ENCODE results near the gene SMARCD2.
"Not testable (repeated sequence)": the region's sequence is repeated elsewhere in the genome, so short reads cannot be mapped to it uniquely, and the experiment has no call there.

Gene SMARCD2

DNA sequence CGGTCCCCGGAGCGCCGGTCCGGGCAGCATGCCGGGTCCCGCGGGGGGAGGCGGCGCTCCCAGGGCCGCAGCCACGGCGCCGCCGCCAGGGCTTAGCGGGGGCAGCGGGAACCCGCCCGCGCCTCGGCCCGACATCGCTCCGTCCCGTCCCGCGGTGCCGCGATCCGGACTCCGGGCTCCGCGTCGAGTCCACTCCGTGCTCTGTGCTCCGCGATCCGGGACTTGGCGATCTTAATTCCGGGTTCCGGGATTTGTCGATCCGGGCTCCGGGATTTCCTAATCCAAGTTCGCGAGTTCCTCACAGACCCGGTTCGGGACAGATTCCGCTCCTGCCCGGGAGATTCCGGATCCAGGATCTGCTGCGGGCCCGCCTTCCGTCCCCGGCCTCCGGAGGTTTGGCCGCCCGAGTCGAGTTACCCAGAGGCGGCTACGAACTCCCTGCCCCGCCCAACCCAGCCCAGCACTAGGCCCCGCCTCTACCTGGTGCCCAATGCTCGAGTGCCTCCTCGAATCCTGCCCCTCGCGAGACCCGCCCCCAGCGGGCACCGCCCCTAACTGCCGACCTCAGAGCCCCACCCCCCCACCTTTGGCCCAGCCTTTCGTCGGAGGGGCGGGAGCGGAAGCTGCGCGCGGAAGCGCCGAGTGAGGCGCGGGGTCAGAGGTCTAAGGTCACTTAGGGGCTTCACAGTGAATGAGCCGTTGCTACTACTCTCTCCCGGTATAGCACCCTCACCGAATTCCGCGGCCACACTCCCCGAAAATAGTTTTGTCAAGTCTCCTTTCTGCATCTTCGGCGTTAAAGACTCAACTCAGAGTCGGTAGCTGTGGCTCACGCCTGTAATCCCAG, at the start of gene SMARCD2:
Gene SMARCD2 (minus strand): TSS at position 146 of the 847 bp plus-strand sequence. CDS start 11 bp downstream, at position 135.
- DNase-seq = peak; percentile 99

DNA sequence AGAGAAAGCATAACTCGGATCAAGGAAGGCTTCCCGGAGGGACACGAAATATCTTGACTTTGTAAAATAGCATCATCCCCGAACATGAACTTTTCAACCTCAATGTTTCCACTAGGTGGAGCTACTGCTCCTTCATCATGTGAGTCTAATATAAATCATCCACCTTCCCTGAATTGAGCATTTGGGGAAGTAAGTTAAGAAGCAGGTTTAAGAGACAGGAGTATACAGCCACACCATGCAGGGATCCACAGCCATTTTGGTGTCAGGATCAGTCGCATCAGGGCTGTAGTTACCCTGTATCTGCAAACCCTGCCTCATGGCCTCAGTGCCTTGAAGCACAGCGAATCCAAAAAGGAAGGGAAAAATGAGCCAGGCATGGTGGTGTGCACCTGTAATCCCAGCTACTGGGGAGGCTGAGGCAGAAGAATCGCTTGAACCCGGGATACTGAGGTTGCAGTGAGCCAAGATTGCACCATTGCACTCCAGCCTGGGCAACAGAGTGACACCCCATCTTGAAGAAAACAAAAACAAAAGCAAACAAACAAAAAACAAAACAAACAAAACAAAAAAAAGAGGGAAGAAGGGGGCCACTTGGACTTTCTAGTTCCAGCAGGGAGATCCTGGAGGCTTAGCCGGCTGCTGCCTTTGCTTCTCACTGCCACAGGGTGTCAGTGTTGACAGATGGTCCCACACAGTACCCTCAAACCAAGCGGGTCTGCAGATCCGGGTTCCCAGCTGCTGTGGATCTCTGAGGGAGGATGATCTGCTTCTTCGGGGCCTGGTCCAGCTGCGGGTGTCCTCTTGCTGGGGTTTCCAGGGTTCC, 46.8 kb upstream of the SMARCD2 start:
- DNase-seq = peak; percentile 36

DNA sequence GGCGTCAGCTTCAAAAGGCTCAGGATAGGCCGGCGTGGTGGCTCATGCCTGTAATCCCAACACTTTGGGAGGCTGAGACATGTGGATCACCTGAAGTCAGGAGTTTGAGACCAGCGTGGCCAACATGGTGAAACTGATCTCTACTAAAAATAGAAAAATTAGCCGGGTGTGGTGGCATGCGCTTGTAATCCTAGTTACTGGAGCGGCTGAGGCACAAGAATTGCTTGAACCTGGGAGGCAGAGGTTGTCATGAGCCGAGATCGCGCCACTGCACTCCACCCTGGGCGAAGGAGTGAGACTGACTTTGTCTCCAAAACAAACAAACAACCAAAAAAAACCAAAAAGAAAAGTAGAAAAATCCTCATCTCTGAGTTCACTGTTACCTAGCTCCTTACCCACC, 42.6 kb upstream of the SMARCD2 start:
- DNase-seq = not testable (repeated sequence)

DNA sequence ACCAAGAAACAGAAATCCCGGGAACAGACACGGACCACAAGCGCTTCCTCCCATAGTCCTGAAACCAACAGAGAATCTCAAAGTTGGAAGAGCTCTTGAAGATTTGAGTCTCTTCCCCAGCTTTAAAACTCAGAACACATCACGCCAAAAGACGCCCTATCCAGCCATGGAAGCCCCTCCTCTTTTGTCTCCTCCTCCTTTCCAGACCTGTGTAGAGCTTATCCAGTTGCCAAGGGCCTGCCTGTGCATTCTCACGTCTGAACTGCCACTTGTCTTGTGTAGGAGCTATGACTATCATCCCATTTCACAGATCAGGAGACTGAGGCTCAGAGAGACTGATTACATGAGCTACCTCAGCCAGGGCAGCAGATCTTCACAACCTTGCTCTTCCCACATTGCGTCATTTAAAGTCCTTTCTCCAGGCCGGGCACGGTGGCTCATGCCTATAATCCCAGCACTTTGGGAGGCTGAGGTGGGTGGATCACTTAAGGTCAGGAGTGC, 40.2 kb upstream of the SMARCD2 start:
- DNase-seq = not testable (repeated sequence)

DNA sequence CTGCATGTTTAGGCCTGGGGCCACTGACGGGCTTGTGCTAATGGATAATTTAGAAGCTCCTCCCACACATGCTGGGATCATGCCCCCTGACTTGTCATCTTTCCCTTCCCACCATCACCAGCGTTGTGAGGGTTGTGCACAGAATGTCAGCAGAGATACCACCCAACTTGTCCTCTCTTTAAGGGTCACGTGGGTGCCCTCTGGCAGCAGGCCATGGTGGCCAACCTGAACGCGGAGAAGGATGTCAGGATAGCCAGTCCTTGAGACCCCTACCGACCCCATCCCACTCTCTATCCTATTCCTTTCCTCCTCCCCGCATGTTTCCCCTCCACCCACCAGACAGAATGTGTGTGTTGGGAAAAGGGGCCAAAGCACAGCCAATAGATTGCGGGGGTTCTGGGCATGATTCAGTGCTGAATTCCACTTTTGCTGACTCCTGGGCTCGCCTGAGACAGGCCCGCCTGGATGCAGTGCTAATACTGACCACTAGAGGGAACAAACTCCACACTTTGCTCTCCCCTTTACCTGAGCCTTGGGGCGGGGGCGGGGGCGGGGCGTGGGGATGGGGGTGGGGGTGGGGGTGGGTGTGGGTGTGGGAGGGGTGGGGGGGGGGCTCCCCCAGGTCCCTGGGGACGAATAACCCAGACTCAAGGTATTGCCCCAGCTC, 39.6 kb upstream of the SMARCD2 start, which contains the start of gene GH2:
Gene GH2 (minus strand): TSS at position 10 of the 667 bp plus-strand sequence. CDS start 143 bp downstream, outside the sequence.
- peak; percentile 28 for DNase-seq

DNA sequence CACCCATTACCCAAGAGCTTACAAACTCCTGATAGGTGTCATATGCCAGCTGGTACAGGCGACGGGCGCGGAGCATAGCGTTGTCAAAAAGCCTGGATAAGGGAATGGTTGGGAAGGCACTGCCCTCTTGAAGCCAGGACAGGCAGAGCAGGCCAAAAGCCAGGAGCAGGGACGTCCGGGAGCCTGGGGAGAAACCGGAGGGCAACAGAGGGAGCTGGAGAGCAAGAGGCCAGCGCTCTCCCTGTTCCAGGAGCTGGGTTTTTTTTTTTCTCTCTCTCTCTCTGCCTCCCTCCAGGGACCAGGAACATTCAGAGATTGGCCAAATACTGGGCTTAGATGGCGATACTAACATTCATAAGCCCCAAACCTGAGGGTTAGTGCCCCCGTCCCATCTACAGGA, 38.9 kb upstream of the SMARCD2 start:
- not testable (repeated sequence) for DNase-seq

DNA sequence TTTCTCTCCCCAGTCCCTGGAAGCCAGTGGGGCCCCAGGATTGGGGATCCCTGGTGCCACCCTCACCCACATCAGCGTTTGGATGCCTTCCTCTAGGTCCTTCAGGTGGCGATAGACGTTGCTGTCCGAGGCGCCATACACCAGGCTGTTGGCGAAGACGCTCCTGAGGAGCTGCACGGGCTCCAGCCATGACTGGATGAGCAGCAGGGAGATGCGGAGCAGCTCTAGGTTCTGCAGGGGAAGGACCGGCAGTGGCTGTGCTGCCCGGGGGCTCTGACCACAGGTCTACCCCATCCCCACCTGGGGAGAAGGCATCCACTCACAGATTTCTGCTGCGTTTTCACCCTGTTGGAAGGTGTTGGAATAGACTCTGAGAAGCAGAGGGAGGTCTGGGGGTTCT, 38.2 kb upstream of the SMARCD2 start:
- no peak for DNase-seq

DNA sequence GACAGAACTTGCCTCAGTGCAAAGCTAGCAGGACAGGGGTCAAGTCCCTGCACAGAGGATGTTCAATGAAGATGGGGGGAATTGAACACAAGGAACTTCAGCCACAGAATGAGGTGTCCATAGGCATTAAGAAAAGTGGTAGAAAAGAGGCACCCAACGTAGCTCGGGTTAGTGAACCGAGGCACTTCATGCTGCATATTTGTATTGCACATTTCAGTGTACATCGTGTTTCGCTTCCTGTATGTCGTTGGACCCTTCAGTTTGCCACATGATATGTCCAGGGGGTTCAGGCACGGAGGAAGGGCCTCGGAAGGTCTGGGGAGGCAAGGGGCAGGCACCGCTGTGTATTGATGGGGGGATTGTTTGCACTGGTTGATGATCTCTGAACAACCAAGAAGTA, 35.9 kb upstream of the SMARCD2 start:
- DNase-seq = not testable (repeated sequence)

DNA sequence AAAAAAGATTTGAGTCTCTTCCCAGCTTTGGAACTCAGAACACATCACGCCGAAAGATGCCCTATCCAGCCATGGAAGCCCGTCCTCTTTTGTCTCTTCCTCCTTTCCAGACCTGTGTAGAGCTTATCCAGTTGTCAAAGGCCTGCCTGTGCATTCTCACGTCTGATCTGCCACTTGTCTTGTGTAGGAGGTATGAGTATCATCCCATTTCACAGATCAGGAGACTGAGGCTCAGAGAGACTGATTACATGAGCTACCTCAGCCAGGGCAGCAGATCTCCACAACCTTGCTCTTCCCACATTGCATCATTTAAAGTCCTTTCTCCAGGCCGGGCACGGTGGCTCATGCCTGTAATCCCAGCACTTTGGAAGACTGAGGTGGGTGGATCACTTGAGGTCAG, 32.2 kb upstream of the SMARCD2 start:
- not testable (repeated sequence) for DNase-seq

DNA sequence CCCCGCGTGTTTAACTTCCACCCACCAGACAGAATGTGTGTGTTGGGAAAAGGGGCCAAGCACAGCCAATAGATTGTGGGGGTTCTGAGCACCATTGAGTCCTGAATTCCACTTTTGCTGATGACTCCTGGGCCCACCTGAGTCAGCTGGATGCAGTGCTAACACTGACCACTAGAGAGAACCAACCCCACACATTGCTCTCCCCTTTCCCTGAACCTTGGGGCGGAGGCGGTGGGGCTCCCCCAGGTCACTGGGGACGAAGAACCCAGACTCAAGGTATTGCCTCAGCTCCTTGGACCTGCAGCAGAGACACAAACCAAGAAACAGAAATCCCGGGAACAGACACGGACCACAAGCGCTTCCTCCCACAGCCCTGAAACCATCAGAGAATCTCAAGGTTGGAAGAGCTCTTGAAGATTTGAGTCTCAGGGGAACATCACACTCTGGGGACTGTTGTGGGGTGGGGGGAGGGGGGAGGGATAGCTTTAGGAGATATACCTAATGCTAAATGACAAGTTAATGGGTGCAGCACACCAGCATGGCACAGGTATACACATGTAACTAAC, 31.7 kb upstream of the SMARCD2 start:
- not testable (repeated sequence) for DNase-seq

DNA sequence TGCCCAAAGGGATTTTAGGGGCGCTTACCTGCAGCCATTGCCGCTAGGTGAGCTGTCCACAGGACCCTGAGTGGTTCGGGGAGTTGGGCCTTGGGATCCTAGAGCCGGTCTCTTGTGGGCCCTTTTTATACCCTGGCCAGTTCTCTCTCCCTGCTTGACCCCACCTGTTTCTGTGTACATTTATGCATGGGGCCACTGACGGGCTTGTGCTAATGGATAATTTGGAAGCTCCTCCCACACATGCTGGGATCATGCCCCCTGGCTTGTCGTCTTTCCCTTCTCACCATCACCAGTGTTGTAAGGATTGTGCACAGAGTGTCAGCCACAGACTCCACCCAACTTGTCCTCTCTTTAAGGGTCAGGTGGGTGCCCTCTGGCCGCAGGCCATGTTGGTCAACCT, 31.1 kb upstream of the SMARCD2 start, which contains the start of gene CSH2:
Gene CSH2 (minus strand): TSS at position 101 of the 400 bp plus-strand sequence. CDS start 63 bp downstream, at position 38.
- DNase-seq = not testable (repeated sequence)

DNA sequence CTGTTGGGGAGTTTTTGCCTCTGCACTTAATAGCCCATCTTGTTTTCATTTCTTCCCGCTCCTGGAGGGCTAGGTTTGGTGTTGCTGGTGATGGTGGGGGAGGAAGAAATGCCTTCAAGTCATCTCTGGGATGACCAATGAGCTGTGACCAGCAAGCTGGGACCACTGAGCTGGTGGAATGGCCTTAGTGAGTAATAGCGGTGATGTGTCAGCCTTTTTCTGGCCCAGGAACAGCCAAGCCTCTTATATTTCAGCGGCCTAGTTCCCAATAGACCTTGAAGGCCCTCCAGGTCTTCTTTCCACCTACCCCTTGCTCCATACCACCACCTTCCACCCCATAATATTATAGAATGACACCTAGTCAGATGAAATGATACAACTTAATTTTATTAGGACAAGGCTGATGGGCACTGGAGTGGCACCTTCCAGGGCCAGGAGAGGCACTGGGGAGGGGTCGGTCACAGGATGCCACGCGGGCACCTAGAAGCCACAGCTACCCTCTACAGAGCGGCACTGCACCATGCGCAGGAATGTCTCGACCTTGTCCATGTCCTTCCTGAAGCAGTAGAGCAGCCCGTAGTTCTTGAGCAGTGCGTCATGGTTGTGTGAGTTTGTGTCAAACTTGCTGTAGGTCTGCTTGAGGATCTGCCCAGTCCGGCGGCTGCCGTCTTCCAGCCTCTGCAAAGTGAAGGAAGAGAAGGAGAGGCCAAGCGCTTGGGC, 29.3 kb upstream of the SMARCD2 start:
- not testable (repeated sequence) for DNase-seq

DNA sequence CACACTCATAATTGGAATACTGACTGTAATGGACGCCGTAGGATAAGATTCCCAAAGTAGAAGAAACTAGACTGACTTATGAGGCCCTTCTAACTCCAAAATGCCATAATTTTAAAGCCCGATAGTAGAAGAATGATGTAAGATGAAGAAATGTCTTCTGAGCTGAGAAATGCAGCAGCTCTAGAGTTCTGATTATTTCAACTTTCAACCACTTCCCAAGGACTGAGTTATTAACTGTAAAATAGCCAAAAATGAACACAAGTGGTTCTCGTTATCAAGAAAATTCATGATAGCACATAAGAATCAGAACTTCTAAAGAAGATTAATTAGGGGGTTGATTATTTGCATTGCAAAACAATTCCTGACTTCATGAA, 27.8 kb upstream of the SMARCD2 start:
- DNase-seq = not testable (repeated sequence)

DNA sequence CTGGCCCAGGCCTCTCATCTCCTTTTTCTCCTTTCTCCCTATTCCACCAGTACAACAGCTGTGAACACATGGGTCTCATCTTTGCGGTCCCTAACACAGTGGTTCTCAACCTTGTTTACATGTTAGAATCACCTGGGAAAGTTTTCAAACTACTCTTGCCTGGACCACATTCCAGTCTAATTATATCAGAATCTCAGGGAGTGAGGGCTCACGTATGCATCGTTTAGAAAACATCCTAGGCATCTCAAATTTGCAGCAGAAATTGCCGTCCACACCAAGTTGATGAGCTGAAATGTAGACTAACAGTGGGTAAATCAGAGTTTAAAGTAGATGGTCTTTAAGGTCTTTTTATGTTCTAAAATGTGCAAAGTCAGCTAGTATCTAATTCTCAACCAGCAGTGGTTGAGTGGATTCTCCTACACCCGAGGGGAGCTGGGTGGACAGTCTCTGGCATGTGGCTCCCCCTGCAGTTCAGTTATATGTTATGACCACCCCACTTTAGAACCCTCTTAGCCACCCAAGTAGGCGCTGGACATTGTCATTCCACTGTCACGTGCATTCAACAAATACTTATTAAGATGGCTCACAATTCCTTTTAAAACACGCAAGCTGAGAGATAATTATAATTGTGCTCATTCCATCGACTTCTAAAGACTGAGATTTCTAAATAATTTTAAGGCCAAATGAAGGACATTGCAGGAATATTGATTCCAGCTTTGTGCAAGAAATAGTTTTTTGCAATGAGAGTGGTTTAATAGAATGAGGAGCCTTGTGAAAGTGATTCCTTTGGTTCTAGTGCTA, 27.2 kb upstream of the SMARCD2 start:
- DNase-seq = peak; percentile 12

DNA sequence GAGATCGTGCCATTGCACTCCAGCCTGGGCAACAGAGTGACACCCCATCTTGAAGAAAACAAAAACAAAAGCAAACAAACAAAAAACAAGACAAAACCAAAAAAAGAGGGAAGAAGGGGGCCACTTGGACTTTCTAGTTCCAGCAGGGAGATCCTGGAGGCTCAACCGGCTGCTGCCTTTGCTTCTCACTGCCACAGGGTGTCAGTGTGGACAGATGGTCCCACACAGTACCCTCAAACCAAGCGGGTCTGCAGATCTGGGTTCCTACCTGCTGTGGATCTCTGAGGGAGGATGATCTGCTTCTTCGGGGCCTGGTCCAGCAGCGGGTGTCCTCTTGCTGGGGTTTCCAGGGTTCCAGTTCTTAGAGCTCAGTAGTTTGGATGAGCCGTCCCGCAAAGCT, 24.1 kb upstream of the SMARCD2 start:
- not testable (repeated sequence) for DNase-seq

DNA sequence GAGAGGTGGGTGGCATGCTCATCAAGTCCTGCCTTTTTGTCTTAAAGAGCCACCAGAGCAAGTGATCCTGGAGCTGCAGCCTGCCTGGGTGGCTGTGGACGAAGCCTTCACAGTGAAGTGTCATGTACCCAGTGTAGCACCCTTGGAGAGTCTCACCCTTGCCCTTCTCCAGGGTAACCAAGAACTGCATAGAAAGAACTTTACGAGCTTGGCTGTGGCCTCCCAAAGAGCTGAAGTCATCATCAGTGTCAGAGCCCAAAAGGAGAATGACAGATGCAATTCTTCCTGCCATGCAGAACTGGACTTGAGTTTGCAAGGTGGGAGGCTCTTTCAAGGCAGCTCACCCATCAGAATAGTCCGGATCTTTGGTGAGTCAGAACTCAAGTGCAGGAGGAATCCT, 16.8 kb upstream of the SMARCD2 start:
- no peak for DNase-seq

DNA sequence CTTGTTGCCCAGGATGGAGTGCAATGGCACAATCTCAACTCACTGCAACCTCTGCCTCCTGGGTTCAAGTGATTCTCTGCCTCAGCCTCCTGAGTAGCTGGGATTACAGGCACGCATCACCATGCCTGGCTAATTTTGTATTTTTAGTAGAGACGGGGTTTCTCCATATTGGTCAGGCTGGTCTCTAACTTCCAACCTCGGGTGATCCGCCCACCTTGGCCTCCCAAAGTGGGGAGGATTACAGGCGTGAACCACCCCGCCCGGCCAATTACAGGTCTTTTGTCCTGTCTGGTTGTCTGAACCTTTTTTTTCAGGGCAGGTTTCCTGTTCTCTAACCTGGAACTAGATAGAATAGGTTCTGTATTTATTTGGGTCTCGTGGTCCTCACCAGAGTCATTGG, 13.9 kb upstream of the SMARCD2 start:
- not testable (repeated sequence) for DNase-seq

DNA sequence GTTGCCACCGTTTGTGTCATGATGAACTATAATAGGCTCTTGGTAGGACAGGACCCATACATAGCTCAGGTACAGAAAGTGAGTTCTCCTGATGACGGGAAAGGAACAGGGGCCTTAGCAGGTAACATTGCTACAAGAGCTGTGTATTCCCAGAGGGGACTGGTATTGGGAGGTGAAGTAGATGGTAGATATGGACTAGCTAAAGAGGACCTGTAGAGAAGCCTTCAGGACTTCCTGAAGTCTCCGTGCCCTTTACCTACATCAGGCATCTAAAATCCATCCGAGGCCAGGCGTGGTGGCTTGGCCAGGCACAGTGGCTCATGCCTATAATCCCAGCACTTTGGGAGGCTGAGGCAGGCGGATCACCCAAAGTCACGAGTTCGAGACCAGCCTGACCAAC, 12.7 kb upstream of the SMARCD2 start:
- DNase-seq = no peak

DNA sequence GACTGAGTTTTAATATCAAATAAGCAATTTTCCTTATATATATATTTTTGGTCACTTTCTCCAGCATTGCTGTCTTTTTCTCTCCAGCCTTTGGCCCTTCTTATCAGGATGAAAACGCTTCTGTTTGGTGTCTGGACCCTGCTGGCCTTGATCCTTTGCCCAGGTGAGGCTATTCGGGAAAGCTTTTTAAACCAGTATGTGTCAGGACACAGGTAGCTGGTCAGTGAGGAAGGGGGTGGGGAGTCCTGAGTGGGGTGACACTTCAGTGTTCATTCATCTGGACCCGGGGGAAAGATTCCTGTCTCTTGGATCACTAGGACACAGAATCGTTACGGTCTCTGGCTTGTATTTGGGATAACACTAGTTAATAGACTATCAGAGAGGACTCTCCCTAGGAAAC, 12.2 kb upstream of the SMARCD2 start:
- DNase-seq = no peak

DNA sequence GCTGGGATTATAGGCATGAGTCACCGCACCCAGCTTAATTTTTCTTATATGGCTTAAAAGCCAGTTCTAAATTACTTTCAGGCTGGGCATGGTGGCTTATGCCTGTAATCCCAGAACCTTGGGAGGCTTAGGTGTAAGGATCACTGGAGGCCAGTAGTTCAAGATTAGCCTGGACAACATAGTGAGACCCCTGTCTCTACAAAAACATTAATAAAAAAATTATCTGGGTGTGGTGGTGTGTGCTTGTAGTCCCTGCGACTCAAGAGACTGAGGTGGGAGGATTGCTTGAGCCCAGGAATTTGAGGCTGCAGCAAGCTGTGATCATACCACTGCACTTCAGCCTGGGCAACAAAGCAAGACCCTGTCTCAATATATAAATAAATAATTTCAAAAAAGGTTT, 10.8 kb upstream of the SMARCD2 start:
- DNase-seq = no peak

DNA sequence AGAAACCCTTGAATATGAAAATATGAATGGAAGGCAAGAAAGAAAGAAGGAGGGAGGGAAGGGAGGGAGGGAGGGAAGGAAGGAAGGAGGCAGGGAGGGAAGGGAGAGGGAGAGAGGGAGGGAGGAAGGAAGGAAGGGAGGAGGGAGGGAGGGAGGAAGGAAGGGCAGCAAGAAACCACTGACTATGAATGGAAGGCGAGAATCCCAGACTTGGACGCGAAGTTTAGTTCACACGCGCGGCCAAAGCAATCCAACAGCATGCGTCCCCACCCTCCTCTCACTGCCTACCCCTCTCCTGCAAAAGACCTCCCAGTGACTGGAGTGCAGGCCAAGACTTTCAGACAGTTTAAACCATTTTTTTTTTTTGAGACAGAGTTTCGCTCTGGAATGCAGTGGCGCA, 7.9 kb upstream of the SMARCD2 start:
- DNase-seq = no peak
